Psoas muscle (tissue), 8 donors: ENCODE measurements around the gene SLC37A1. TPM values are rescaled to one million over a fixed set of nuclear protein-coding genes. Genes with fewer than 3 reads are reported as not detected.

Experiments
- ATAC-seq, 4 donors: fragments of 200-7000 bp; cut with Tn5 transposase; one replicate each; pipeline ENCODE4 v1.9.1; 2020; ENCODE audit warnings: moderate library complexity in 3 of 4, mild to moderate bottlenecking in 2 of 4
- DNase-seq, 2 donors: peaks; one replicate each; pipeline ENCODE4 v3.0.0-alpha.2; 2020
- H3K27ac ChIP-seq: fragments of 200-600 bp; one replicate; pipeline ENCODE4 v1.8.0; 2022
- H3K27me3 ChIP-seq, 3 donors: fragments of 200-600 bp in 1 of 3; one replicate each; pipeline versions ENCODE4 v1.6.1 to v1.8.0; 2013 to 2022; ENCODE audit warnings: low read length in 2 of 3, mild to moderate bottlenecking in 2 of 3, moderate library complexity in 1 of 3; ENCODE audit not compliant: insufficient read depth in 3 of 3
- H3K36me3 ChIP-seq, 2 donors: fragments of 200-600 bp in 1 of 2; one replicate each; pipeline versions ENCODE4 v1.6.1 to v1.8.0; 2013 to 2022; ENCODE audit warnings: low read depth in 1 of 2, mild to moderate bottlenecking in 1 of 2, moderate library complexity in 1 of 2; ENCODE audit not compliant: insufficient read depth in 1 of 2
- H3K4me1 ChIP-seq: fragments of 200-600 bp; one replicate; pipeline ENCODE4 v1.8.0; 2022
- H3K4me3 ChIP-seq: fragments of 200-600 bp; one replicate; pipeline ENCODE4 v1.8.0; 2022; ENCODE audit warnings: mild to moderate bottlenecking
- H3K9me3 ChIP-seq: fragments of 200-600 bp; one replicate; pipeline ENCODE4 v1.8.0; 2022
- WGBS, 3 donors: extraction: QIAGEN DNeasy Blood & Tissue Kit; methylation state at CpG; one replicate each; pipeline versions ENCODE4 v1.1.6 to v1.1.7; 2013; 5-methylcytosine and 5-hydroxymethylcytosine counted together
- intact Hi-C, 2 donors: fragments of 100-400 bp; cut with DNase I; formaldehyde crosslinking; loops; one replicate each; pipeline versions ENCODE4 v1.11.0 to v1.14.2; 2022
- polyA plus RNA-seq, 3 donors: library from polyadenylated mRNA; stranded (reverse); fragments of 200-250 nt; gene quantifications; one replicate each; pipeline ENCODE4 v1.2.3, GENCODE V29; 2013
- total RNA-seq, 4 donors: library from RNA; stranded (reverse); fragmentation: NEBNext Ultra II Directional in 2 of 4; extraction: Animal tissue kit (Norgen Biotek cat#: 25700) in 2 of 4; gene quantifications; one replicate each; pipeline versions ENCODE4 v1.2.1 to v1.2.4, GENCODE V29; 2021 to 2023
- TF ChIP-seq, protein P1 (sequence below): fragments of 200-600 bp; IDR thresholded peaks from one replicate; pipeline ENCODE4 v1.8.0; 2022; ENCODE audit warnings: antibody characterized with exemption
- donor health status: healthy with polysubstance abuse.
- donor health status: DM: no; HTN: no; CAD: no; lungs with moderate emphysema.
- donor health status: Bipolar disorder and iron deficiency.
- donor health status: healthy.
- donor health status: DM: yes; HTN: yes; CAD: no.
- donor health status: DM: no; HTN: no; CAD: no.
- donor health status: DM: no; HTN: no; CAD: no.
- donor health status: DM: yes; HTN: yes; CAD: no.

SLC37A1 gene
- total and polyA plus RNA-seq, 7 donors: 1.6 to 18.9 (median 8.0) TPM

DNA sequence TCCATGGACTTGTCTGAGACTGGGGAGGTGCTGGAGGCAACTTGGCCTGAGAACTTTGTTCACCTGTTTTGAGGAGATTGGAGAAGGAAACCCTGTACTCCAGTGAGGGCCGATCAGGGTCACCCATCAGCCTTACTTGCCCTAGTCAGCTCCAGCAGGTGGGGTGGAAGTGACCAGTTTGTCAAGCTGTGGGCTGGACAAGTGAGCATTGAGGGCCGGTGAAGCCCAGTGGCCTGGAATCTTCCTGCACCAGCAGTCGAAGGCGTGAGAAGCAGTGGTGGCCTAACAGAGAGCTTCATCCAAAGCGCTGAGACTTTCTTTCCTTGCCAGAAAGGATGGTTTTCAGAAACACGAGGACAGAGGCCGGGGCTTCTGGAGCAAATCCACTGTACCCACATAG is 9.6 kb downstream of the SLC37A1 start:
- H3K27ac ChIP-seq: peak overlapping the region; percentile 88
- H3K27me3 ChIP-seq: no peaks in the 10 kb centered on the region
- no peak overlapping the region for H3K4me3 ChIP-seq
- TF ChIP-seq, protein P1, sequence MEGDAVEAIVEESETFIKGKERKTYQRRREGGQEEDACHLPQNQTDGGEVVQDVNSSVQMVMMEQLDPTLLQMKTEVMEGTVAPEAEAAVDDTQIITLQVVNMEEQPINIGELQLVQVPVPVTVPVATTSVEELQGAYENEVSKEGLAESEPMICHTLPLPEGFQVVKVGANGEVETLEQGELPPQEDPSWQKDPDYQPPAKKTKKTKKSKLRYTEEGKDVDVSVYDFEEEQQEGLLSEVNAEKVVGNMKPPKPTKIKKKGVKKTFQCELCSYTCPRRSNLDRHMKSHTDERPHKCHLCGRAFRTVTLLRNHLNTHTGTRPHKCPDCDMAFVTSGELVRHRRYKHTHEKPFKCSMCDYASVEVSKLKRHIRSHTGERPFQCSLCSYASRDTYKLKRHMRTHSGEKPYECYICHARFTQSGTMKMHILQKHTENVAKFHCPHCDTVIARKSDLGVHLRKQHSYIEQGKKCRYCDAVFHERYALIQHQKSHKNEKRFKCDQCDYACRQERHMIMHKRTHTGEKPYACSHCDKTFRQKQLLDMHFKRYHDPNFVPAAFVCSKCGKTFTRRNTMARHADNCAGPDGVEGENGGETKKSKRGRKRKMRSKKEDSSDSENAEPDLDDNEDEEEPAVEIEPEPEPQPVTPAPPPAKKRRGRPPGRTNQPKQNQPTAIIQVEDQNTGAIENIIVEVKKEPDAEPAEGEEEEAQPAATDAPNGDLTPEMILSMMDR: no peak
- DNase-seq: no peak
- peaks cover 6 to 39% of the 10 kb centered on the region in 2 donors for H3K36me3 ChIP-seq
- intact Hi-C loops: loop anchor here in 1 of 2 donors (10.0 kb wide), 1 partner anchor 288 kb away; no protein-coding TSS in a partner anchor
- H3K4me1 ChIP-seq: peaks cover 36% of the 10 kb centered on the region
- 91 to 97% (median 91%) methylated on average over 7 of the region's 7 CpGs for WGBS, 3 donors
- ATAC-seq: no peak
- H3K9me3 ChIP-seq: no peaks in the 10 kb centered on the region

DNA sequence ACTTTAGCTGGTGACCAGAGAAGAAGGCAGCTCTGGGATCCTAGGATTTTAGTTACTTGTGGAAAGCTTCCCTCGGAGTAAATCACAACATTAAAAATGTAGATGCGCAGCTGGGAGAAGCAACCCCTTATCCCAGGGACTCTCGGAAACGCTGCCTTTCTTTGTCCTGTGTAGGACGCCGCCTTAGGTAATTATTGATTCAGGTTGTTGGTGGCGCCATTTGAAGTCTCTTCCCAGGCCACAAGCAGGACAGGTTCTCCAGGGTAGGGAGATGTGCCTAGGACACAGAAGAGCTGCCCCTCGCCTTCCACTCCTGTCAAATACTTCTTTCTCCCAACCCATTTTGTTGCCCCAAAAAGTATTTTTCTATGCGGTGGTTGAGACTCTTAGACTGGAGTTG is 10.3 kb downstream of the SLC37A1 start:
- DNase-seq (no peak), ATAC-seq (no peak)
- H3K36me3 ChIP-seq: peaks cover 4 to 32% of the 10 kb centered on the region in 2 donors
- intact Hi-C loops: loop anchor here in 1 of 2 donors (10.0 kb wide), 1 partner anchor 289 kb away; no protein-coding TSS in a partner anchor
- H3K4me3 ChIP-seq: peak overlapping the region; percentile 47
- WGBS, 3 donors: 85 to 92% (median 90%) methylated on average over 9 of the region's 9 CpGs
- H3K4me1 ChIP-seq: peaks cover 43% of the 10 kb centered on the region
- no peaks in the 10 kb centered on the region for H3K27me3 ChIP-seq
- H3K9me3 ChIP-seq: no peaks in the 10 kb centered on the region
- TF ChIP-seq, protein P1: no peak
- peak overlapping the region; percentile 88 for H3K27ac ChIP-seq

DNA sequence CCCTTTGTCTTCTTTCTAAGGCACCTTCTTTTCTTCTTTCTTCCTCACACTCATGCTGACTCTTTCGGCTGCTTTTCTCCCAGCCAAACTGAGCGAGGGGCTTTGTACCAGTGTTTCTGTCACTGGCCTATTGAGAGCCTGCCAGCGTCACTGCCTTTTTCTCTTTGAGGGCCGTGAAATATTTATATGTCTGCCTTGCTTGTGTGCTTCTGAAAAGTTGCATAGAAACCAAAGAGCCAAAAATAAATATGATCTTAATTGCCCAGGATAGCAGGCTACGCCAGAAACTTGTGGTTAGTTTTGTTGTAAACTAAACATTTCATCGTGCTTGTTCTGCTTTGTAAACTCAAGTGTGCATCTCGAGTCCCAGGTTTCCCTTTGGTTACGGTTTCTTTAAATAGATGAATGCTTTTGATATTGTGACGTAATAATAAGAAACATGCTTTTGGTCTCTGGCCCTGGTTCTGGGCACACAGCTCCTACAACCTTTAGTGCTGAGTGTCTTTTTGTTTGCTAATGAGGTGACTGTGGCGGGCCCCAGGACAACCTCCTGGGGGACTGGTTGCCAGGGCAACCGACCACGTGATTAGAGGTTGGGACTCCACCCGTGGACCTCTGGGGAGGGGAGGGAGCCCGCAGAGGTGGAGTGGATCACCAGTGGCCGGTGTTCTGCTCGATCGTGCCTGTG is 10.8 kb downstream of the SLC37A1 start:
- 10 to 21% (median 12%) methylated on average over 17 of the region's 17 CpGs for WGBS, 3 donors
- Histone ChIP-seq H3K27me3 (no peaks in the 10 kb centered on the region), H3K27ac (peak overlapping the region; percentile 88), H3K4me3 (peak overlapping the region; percentile 47), H3K9me3 (no peaks in the 10 kb centered on the region), H3K36me3 (peaks cover 0 to 26% of the 10 kb centered on the region in 2 donors), H3K4me1 (peaks cover 43% of the 10 kb centered on the region)
- TF ChIP-seq, protein P1: no peak
- peak; percentile 68 to 82 (median 74) for ATAC-seq
- intact Hi-C loops: loop anchor here in 1 of 2 donors (10.0 kb wide), 1 partner anchor 290 kb away; no protein-coding TSS in a partner anchor
- DNase-seq: peak; percentile 67 to 86

DNA sequence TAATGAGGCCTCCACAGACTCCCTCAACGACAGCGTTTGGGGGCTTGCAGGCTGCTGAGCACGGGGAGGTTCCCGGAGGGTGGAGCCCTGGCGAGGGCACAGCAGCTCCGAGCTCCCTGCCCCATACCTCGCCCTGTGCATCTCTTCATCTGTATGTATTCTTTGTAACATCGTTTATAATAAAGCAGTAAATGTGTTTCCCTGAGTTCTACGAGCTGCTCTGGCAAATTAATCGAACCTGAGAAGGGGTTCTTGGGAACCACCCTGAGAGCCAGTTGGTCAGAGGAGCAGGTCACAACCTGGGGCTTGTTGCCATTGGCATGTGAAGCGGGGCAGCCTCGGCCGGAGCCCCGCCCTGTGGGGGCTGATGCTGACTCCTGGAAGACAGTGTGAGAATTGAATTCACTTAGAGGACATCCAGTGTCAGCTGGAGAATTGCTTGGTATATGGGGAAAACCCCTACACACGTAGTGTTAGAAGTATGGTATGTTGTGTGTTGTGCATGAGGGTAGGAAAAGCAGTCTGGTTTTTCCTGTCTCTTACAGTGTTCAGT is 11.5 kb downstream of the SLC37A1 start:
- intact Hi-C loops: loop anchor here in 1 of 2 donors (10.0 kb wide), 1 partner anchor 290 kb away; no protein-coding TSS in a partner anchor
- DNase-seq: no peak
- Histone ChIP-seq H3K9me3 (no peaks in the 10 kb centered on the region), H3K36me3 (peaks cover 0 to 20% of the 10 kb centered on the region in 2 donors), H3K4me1 (peaks cover 45% of the 10 kb centered on the region), H3K27ac (peak overlapping the region; percentile 88), H3K27me3 (no peaks in the 10 kb centered on the region), H3K4me3 (peak overlapping the region; percentile 47)
- TF ChIP-seq, protein P1: no peak
- peak; percentile 53 to 74 (median 72) for ATAC-seq
- 12 to 27% (median 15%) methylated on average over 15 of the region's 15 CpGs for WGBS, 3 donors
